ENCODE data around the gene TCF20.

Gene TCF20

DNA sequence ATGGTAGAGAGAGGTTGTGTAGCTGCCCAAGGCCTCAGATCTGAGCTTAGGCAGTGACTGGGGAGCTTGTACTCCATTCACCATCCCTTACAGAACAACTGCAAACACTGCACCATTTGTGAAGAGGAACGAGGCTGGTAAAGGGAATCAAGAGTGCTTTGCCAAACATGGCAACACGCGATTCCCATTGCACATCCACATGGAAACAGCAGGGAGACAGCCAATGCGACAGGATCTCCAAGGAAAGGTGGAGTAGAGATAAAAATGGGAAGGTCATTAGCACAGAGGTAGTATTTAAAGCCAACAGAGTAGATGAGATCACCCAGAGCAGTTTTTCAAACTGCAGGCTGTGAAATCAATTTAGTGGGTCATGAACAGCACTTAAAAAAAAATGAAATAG lies 42.0 kb downstream of the TCF20 start:
- Mint-ChIP-seq H3K27ac (peak overlapping the region; percentile 22), H3K9me3 (no peaks in the 10 kb centered on the region), H3K36me3 (ENCODE audit: low read depth) (peaks cover 5% of the 10 kb centered on the region), H3K4me3 (no peak overlapping the region), H3K27me3 (no peaks in the 10 kb centered on the region), H3K4me1 (ENCODE audit: low read depth) (peaks cover 43% of the 10 kb centered on the region)

DNA sequence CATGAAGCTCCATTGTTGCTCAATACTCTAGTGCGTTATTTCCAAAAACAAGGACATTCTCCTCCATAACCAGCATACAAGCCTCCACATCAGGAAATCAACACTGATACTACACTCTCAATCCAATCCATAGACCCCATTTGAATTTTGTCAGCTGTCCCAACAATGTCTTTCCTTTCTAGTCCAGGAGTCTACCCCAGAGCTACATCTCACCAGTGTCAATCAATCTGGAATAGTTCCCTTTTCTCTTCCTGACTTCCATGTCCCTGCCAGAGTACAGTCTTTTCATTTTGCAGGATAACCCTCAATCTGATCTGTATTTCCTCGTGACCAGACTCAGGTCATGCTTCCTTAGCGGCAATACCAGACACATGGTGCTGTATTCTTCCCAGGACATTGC lies 43.0 kb downstream of the TCF20 start:
- Mint-ChIP-seq H3K9me3 (no peaks in the 10 kb centered on the region), H3K27me3 (no peaks in the 10 kb centered on the region), H3K4me1 (ENCODE audit: low read depth) (peaks cover 54% of the 10 kb centered on the region), H3K4me3 (no peak overlapping the region), H3K36me3 (ENCODE audit: low read depth) (peaks cover 5% of the 10 kb centered on the region), H3K27ac (no peak overlapping the region)

DNA sequence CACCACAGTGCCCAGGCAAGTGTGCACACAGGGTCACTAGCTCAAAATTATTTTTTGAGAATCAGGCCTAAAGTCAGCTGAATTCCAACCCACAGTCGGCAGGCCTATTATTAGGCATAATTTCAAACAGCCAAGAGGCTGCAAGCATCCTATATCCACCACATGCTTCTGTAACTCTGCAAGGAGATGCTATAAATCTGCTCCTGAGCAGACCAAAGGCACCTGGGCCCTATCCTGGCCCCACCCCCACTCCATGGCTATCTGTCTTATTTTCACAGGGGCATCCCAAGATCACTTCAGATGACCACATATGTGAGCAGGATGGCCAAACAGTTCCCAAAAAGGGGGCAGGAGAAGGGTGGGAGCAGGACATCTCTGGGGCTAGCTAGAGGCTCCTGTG lies 44.6 kb downstream of the TCF20 start:
- peaks cover 61% of the 10 kb centered on the region for H3K4me1 Mint-ChIP-seq (ENCODE audit: low read depth)

GRCh38 chr22:42222140-42222539 lies 48.3 kb downstream of the TCF20 start:
- no peaks in the 10 kb centered on the region for H3K9me3 Mint-ChIP-seq
- H3K27ac Mint-ChIP-seq = peak overlapping the region; percentile 4
- no peak overlapping the region for H3K4me3 Mint-ChIP-seq
- H3K4me1 Mint-ChIP-seq (ENCODE audit: low read depth) = peaks cover 57% of the 10 kb centered on the region
- no peaks in the 10 kb centered on the region for H3K36me3 Mint-ChIP-seq (ENCODE audit: low read depth)
- H3K27me3 Mint-ChIP-seq = no peaks in the 10 kb centered on the region

More for the DNA sequence above, 44.6 kb downstream of the TCF20 start:
- Mint-ChIP-seq H3K27me3 (no peaks in the 10 kb centered on the region), H3K4me3 (no peak overlapping the region), H3K9me3 (no peaks in the 10 kb centered on the region), H3K36me3 (ENCODE audit: low read depth) (no peaks in the 10 kb centered on the region), H3K27ac (no peak overlapping the region)
